WTC11 (cell line): ENCODE results near the gene MED10.

ENCODE experiments used
- HMGA2 ChIP-seq: fragments of 250-450 bp; sonication (Bioruptor Pico); IDR thresholded peaks from 2 replicates; pipeline ENCODE4 v1.4.0; 2021; ENCODE audit warnings: mild to moderate bottlenecking, moderate library complexity
- KAT7 ChIP-seq: sonication (generic); formaldehyde crosslinking; IDR thresholded peaks from 2 replicates; pipeline ENCODE4 v1.8.1; 2023; ENCODE audit warnings: missing genetic modification reagents, mild to moderate bottlenecking, borderline replicate concordance
- ZNF232 ChIP-seq: sonication (generic); formaldehyde crosslinking; IDR thresholded peaks from 2 replicates; pipeline ENCODE4 v1.8.0; 2022; ENCODE audit warnings: mild to moderate bottlenecking, missing genetic modification reagents
- ZNF671 ChIP-seq: fragments of 250-450 bp; sonication (Bioruptor Pico); IDR thresholded peaks from 2 replicates; pipeline ENCODE4 v1.8.0; 2021; ENCODE audit warnings: mild to moderate bottlenecking
- TF ChIP-seq, protein P1 (sequence below): fragments of 200-600 bp; IDR thresholded peaks from 2 replicates; pipeline ENCODE4 v1.8.0; 2022; ENCODE audit warnings: antibody characterized with exemption
- TF ChIP-seq, protein P2 (sequence below): sonication (generic); formaldehyde crosslinking; IDR thresholded peaks from 2 replicates; pipeline ENCODE4 v1.8.0; 2022; ENCODE audit warnings: mild to moderate bottlenecking, missing genetic modification reagents
- TF ChIP-seq, protein P3 (sequence below): sonication (generic); formaldehyde crosslinking; IDR thresholded peaks from 2 replicates; pipeline ENCODE4 v1.8.1; 2022; ENCODE audit warnings: low read depth, mild to moderate bottlenecking, moderate library complexity, missing genetic modification reagents, borderline replicate concordance

DNA sequence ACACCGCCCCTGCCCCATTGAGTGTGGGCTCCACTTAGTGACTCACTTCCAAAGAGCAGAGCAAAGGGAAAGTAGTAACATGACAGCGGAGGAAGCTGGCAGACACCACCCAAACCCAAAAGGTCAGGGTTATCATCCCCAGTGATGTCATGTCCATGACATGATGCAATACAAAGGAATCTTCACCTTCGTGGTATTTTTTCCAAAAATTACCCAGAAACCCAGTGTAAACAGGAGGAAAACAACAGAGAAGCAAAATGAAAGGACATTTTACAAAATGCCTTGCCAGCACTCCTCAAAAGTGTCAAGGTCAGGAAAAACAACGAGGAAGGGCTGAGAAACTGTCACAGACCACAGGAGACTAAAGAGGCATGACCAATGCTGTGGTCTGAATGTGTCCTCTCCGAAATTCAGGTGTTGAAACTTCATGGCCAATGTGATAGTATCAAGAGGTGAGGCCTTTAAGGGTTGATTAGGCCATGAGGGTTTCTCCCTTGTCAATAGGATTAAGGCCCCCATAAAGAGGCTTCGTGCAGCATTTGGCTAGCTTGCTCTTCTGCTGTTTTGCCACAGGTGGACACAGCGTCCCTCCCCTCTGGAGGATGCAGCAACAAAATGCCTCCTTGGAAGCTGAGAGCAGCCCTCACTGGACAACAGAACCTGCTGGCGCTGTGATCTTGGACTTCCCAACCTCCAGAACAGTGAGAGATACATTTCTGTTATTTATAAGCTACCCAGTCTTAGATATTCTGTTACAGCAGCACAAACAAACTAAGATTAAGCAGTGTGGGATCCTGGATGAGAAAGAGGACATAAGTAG lies 30.5 kb upstream of the MED10 start:
- TF ChIP-seq ZNF671: no peak
- TF ChIP-seq, protein P1, sequence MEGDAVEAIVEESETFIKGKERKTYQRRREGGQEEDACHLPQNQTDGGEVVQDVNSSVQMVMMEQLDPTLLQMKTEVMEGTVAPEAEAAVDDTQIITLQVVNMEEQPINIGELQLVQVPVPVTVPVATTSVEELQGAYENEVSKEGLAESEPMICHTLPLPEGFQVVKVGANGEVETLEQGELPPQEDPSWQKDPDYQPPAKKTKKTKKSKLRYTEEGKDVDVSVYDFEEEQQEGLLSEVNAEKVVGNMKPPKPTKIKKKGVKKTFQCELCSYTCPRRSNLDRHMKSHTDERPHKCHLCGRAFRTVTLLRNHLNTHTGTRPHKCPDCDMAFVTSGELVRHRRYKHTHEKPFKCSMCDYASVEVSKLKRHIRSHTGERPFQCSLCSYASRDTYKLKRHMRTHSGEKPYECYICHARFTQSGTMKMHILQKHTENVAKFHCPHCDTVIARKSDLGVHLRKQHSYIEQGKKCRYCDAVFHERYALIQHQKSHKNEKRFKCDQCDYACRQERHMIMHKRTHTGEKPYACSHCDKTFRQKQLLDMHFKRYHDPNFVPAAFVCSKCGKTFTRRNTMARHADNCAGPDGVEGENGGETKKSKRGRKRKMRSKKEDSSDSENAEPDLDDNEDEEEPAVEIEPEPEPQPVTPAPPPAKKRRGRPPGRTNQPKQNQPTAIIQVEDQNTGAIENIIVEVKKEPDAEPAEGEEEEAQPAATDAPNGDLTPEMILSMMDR: no peak
- TF ChIP-seq, protein P2, sequence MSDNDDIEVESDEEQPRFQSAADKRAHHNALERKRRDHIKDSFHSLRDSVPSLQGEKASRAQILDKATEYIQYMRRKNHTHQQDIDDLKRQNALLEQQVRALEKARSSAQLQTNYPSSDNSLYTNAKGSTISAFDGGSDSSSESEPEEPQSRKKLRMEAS (CRISPR knock-in tag): no peak
- TF ChIP-seq, protein P3, sequence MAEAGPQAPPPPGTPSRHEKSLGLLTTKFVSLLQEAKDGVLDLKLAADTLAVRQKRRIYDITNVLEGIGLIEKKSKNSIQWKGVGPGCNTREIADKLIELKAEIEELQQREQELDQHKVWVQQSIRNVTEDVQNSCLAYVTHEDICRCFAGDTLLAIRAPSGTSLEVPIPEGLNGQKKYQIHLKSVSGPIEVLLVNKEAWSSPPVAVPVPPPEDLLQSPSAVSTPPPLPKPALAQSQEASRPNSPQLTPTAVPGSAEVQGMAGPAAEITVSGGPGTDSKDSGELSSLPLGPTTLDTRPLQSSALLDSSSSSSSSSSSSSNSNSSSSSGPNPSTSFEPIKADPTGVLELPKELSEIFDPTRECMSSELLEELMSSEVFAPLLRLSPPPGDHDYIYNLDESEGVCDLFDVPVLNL (CRISPR knock-in tag): no peak
- no peak for TF ChIP-seq HMGA2 (CRISPR knock-in tag)
- TF ChIP-seq KAT7 (CRISPR knock-in tag): no peak
- no peak for TF ChIP-seq ZNF232 (CRISPR knock-in tag)
